AG08396 (cell line): ENCODE results near the gene FBXL5.

Source experiments
- DNase-seq: peaks from one replicate; pipeline ENCODE4 v3.0.0; 2012; ENCODE audit warnings: low spot score, mixed read lengths

Gene FBXL5

DNA sequence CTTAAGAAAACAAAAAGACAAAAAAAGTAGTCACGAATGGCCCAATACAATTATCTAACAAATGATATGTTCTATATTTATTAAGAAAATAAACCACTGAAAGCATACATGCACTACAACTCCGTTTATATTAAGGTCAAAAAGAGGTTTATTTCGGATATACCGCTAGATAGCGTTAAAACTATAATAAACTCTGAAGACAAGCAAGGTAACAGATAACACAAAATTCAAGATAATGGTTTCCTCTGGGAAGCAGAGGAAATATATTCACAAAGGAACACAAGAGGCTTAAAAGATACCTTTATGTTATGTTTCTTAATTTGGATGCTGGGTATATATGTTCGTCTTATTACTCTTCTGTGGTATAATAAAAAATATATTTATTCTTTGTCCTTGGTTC, 21.7 kb upstream of the FBXL5 start:
- no peak for DNase-seq

DNA sequence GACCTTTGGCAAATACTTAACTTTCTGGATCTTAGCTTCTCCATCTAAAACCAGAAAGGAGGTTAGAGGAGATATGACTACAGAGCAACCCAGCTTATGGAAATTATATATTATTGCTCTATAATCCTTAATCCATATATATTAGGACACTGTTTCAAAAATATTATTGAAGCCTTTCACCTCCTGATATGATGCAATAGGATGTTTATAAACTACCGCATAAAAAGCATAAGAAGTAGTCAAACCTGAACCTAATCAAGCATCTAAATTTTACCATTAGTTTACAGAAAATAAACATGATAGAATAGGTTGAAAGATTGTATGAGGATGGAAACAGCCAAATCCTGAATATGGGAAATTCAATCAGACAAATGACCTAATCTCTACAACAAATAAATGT, 20.9 kb upstream of the FBXL5 start:
- no peak for DNase-seq

DNA sequence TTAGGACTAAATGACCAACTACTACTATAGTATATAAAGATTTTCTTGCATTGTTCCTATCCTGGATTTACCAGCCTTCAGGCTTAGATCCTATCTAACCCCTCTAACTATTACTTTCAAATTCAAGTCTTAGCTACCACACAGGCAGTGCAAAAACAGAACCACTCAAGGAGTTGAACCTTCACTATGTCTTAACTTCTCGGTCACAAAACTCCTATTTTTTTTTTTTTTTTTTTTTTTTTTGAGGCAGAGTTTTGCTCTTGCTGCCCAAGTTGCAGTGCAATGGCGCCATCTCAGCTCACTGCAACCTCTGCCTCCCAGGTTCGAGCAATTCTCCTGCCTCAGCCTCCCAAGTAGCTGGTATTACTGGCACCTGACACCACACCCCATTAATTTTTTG, 20.2 kb upstream of the FBXL5 start:
- DNase-seq = no peak

DNA sequence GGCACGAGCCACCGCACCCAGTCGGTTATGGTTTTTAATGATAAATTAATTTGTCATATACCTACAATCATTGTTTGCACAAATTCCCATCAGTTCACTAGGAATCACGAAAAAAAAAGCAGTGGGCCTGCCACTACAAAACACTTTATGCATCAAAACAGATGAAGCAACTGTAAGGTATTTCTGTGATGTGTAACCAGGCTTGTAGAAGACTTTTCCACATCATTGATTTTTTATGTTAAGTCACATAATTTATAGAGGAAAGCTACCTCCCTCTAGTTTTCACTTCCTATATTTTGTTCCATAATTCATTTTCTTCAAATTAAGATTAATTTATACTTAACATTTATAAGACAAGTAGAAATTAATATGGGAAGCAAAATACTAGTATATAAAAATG, 19.8 kb upstream of the FBXL5 start:
- DNase-seq = no peak

DNA sequence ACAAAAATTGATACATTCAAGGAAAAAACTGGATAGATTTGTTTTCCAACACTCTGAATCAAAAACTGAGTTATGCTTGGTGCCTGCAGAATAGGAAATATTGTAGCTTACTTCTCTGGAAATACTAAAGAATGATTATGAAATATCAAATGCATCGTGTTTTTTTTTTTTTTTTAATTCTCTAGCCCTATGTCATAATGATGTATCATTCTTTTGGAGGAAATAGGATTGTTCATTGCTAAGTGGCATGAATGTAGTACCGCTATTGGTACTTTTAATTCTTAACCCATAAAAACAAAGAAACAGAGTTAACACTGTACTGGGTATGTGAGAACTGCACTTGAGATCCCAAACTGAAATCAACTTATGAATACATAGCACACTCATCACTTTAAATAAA, 18.9 kb upstream of the FBXL5 start:
- no peak for DNase-seq

DNA sequence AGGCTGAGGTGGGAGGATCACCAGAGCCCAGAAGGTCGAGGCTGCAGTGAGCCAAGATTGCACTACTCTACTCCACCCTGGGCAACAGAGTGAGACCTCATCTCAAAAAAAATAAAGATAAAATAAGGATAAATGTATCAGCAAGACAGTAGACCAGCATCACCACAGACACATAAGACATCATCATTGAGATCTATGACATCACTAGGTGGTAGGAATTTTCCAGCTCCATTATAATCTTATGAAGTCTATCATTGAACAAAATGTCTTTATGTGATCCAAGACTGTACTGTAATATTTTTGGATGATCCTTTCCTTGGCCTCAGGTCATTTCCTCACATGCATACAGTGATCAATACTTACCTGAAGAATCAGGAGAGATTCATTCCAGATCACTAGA, 18.2 kb upstream of the FBXL5 start:
- DNase-seq = no peak

DNA sequence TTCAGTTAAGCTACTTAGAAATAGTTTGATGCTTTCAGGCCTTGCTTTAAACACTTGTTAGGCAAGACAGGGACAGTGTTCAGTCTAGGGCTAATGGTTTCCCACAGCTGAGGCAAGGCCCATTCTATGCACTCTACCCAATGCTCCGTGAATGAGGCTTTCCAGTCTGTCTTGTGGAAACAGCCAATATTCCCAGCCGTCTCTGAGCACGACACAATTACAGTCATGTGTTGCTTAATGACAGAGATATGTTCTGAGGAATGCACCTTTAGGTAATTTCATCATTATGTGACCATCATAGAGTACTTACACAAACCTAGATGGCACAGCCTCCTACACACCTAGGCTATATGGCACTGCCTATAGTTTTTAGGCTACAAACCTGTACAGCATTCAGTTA, 16.9 kb upstream of the FBXL5 start:
- no peak for DNase-seq

DNA sequence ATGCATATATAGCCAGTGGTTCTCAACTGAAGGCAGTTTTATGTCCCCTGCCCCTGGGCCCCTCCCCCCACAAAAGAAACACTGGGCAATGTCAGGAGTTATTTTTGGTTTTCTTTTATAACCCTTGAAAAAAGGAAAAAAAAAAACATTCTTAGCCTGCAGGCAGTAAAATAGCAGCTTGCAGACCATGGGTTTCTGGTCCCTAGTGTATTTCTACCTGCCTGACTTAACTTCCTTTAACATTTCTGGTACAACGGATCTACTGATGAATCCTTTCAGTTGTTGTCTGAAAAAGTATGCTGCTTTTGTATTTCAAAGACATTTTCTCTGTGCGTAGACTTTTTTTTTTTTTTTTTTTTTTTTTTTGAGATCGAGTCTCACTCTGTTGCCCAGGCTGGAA, 15.4 kb upstream of the FBXL5 start:
- no peak for DNase-seq

DNA sequence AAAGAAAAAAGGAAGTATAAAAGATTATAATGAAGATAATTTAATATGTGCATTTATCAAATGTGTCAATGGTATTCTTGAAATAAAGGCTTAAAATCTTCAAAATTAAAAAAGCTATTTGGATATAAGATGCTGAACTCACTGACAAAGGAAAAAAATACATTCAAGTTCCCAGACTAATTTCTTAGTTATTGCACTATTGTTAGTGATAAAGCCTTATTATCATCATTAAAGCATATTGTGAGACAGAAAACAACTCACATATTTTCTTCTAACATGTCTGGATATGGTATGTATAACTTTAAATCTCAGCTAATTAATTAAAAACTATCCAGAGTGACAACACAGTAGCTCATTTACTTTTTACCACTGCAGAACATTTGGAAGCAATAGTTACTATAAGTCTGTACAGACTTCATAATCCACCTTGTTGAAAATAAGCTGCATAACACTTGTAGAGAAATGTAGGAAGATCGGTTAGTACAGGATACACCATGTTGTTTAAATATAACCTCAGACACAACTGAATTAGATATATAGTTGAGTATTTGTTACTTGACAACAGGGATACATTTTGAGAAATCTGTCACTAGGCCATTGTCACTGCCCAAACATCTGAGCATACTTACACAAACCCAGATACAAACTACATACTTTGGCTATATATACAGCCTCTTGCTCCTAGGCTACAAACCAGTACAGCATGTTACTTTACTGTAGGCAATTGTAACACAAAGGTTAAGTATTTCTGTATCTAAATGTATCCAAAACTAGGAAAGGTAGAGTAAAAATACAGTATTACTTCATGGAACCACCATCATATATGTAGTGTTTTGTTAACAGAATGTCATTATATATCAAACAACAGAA, 13.6 kb upstream of the FBXL5 start:
- no peak for DNase-seq

DNA sequence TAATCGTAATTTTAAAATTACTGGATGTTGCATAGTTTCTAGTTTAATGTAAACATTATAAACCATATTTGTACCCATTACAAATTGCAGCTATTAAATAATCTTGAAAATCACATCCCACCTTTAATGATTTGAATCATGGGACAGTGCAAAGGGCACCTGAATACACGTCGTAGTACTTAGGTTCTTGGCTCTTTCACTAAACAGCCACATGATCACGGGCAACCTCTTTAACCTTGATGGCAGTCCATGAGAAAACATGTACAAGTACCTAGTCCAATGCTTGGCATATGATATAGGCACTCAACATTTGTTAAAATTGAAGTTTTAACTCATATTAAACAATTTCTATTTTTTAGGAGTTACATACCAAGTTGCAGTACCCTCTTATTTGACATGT, 11.8 kb upstream of the FBXL5 start:
- DNase-seq = no peak

DNA sequence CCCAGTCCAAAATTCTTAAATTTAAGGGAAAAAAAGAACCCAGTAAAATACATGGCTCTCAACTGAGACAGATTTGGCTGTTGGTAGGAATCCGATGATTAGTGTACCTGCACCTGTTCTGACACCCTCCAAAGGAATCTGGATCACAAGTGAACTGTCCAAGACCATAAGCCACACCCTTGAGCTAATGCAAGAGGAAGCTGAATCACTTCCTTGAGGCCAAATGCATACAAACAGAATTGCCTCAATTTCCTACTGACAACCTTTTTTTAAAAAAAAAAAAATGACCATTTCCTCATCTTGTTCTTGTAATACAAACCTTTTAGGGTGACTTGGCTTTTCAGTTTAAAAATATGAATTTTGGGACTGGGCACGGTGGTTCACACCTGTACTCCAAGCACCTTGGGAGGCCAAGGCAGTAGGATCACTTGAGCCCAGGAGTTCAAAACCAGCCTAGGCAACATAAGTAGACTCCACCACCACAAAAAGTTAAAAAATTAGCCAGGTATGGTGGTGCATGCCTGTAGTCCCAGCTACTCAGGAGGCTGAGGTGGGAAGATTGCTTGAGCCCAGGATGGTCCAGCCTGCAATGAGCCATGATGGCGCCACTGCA, 10.7 kb upstream of the FBXL5 start:
- no peak for DNase-seq

DNA sequence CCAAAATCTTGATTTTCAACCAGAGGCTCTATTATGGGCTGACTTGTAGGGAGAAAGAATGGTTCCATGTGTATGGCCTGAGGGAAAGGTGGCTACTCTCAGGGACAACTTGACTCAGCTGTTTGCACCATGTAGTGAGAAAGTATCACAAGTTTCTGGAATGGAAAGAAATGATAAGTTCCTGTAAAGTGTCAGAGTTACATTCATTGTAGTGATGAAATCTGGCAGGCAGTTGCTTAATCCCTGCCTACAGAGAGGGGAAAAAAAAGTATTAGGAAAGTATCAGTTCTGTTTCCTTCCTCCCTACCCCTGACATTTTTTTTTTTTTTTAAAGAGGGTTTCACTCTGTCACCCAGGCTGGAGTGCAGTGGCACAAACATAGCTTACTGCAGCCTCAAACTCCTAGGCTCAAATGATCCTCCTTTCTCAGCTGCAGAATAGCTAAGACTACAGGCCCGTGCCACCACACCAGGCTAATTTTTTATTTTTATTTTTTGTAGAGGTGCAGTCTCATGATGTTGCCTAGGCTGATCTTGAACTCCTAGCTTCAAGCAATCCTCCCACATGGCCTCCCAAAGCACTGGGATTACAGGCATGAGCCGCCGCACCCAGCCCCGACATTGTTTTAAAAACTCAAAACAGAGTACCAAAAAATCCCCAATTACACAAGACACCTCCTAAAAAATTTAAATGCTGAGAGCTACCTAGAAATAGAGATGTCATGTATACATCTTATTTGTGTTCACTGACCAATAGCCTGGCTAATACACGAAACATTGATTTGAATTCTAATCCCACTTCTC, 4.8 kb upstream of the FBXL5 start:
- peak; percentile 14 for DNase-seq

DNA sequence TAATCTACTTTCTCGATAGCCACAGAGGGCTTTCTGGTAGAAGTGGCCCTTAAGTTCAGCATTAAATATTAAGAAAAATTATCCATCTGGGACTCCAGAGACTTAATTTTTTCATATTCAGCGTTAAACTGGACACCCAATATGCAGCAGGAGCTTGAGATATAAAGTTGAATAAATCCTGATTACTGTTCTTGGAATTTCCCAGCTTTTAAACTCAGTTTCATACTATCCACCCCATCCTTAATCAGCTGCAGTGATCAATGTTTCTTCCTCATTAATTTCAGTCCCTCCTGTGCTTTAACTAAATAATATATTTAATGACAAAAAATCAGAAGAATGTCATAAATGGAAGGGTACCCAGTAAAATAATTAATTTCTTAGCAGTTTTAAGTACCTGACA, 3.6 kb upstream of the FBXL5 start:
- no peak for DNase-seq

DNA sequence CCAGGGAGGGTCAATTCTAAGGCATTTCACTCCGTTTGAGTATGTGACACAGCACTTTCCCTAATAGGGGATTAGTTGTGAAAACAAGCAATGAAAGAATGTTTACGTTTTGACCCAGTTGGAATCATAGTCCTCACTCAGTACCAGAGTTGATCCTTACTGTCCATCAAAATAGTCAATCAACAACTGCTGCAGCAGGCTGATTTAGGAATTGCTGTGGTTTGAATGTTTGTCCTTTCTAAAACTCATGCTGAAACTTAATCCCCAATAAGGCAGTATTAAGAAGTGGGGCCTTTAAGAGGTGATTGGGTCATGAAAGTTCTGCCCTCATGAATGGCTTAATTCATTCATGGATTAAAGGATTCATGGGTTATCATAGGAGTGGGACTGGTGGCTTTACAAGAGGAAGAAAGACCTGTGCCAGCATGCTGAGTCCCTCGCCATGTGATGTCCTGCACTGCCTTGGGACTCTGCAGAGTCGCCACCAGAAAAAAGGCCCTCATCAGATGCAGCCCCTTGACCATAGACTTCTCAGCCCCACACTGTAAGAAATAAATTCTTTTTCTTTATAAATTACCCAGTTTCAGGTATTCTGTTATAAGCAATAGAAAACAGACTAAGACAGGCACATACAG, 3.1 kb upstream of the FBXL5 start:
- no peak for DNase-seq

DNA sequence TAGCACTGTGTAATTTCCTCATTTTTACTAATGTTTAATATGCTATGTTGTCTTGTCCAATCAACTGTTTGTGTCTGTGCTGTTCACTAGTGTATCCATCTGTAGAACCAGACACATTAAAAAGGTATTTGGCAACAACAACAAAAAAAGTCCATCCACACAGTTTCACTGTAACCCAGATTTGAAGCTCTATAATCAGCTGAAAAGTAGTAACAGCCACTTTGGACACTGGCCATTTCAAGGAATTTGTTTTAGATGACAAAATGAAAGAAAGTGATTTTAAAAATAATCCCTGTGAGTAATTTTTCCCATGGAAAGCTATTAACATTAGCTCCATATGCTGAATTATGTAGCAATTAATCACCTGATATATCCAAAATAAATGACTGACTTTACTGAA, 2.2 kb upstream of the FBXL5 start:
- DNase-seq = no peak

DNA sequence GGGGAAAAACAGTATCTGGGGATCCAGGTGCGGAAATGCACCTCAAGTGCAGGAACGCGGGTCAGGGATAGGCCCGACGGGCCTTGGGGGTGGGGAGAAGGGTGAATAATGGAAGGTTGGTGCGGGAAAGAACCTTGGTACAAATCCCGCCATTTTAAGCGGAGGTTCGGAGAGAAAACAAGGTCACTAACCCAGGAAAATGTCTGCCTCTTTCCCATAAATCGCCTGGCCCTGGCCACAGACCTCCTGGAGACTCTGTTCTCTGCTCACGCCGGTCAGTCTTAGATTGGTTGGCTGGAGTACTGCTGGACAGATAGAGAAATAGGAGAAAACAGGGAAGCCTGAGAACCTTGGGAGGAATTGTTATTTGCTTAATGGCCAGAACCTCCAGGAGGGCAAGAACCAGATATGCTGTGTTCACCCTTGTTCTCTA, 897 bp upstream of the FBXL5 start:
- no peak for DNase-seq

DNA sequence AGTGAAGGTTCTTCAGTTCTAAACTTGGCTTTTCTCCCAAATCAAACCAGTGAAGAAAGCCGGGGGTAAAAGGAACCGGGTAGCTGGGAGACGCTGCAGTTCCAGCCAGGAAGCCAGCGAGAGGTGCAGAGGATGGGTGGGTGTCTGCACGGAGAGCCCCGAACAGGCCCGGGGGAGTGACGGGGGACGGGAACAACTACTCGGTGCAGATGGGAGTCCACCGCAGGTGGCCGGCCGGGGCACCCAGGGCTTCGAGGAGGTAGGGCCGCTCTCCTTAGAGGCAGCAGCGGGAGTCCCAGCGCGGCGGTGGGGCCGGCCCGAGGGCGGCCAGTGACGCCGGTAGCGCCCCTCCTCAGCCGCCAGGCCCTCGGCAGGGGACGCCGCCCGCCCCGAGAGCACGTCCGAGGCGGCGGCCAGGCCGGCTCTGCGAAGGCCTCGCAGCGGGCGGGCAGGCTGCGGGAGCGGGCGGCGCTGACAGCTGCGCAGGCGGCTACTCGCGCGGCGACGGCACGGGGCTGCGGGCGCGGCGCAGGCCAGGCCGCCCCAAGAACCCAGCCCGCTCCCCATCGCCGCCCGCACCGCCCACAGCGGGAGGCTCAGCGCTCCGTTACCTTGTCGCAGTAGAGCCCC, 449 bp downstream of the FBXL5 start:
- peak; percentile 65 for DNase-seq

DNA sequence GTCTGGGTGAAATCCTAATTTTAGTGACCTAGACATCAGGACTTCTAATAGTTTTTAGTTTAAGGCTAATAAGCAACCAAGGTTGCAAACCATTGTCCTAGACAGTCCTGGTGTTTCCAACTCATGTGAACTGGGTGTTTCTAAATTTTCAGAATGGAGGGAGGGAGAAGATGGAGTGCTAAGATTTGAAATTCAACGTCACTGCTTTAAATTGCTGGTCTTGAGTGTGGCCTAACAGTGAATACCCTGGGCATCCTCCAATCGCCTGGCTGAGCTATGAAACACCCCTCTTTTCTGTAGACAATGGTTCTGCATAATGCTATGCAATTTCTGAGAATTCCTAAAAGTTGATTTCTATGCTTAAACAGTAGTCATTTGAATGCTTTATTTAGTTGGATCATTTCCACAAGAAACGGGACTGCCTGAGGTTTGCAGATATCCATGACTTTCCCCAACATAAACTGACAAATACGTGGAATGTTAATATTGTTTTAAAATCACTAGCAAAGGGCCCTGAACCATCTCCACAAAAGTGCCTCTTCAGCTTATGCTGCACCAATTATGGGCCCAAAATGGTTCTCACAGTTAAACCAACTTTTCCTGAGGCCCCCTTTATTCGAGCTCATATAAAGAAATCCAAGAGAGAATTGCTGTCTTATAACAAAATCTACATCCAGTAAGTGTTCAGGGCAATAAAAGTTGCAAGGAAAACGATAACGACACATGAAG, 1.1 kb downstream of the FBXL5 start:
- peak; percentile 43 for DNase-seq

DNA sequence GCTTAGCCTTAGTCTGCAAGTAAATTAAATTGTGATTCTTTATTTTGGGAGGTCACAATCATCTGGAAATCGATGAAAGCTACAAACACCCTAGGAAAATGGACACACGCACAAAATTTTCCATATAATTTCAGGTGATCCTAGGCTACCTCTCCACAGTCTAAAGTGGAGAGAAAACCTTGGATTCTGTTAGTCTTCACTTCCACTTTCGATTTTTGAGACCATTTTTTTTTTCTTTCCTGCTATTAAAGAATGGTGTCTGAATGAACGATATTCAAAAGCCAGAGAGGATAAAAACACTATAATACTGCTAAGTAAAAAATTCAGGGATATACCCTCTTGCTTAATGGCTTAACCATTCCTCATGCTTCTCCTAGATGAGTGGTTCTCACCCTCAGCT, 1.7 kb downstream of the FBXL5 start:
- DNase-seq = no peak

DNA sequence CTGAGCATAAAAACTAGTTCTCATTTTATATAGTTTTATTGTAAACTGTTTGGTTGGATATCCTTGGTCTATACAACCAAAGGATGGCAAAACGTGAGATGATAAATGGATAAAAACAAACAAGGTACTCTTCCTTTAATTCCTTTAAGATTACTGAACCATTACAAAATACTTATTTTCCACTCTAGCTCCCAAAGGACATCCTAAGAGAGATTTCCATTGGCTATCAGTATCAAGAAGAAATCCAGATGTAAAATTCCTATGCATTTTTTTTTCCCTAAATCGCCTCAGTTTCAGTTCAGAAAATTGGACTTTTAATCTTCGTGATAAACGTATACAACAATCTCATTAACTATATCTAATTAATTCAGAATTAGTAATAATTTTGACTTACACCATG, 2.3 kb downstream of the FBXL5 start:
- DNase-seq = no peak

DNA sequence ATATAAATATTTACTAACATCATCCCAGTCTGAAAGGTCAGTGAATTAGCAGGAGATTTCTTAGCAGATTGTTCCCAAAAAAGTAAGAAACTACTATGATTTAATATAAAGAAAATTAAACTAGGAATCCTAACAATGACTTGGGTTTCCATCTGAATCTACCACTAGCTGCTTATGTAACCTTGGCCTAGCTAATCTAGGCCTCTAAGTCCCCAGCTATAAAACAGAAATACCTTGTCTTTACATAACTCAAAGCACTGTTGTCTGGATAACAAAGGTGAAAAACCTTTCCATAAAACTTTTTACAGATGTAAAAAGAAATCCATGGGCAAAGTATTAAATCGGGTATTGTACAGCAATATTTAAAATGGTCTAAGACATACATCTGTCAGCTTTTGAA, 3.0 kb downstream of the FBXL5 start:
- DNase-seq = no peak
